Adrenal gland (tissue), 12 donors: ENCODE results near the gene ACTL6A. TPM values are rescaled to one million over a fixed set of nuclear protein-coding genes. Genes with fewer than 3 reads are reported as not detected.
A peak's percentile ranks its signal among the peaks of the same experiment; 100 is the strongest.

Experiments
- DNase-seq, 7 donors: peaks; one replicate each; pipeline ENCODE4 v3.0.0-alpha.2; 2019 to 2020
- H3K27ac ChIP-seq, 5 donors: fragments of 200-600 bp; sonication (generic) in 4 of 5; 1 replicate in 3 of 5; 2 replicates in 2 of 5; pipeline versions ENCODE4 v1.5.1 to v1.8.0; 2016 to 2020; ENCODE audit warnings: mild to moderate bottlenecking in 1 of 5
- H3K27me3 ChIP-seq: fragments of 200-600 bp; 2 replicates; pipeline ENCODE4 v1.8.0; 2021
- H3K36me3 ChIP-seq, 2 donors: fragments of 200-600 bp; replicated peaks in 1 of 2; 1 replicate in 1 of 2; 2 replicates in 1 of 2; pipeline versions ENCODE4 v1.5.1 to v1.8.0; 2018 to 2022
- H3K4me1 ChIP-seq, 2 donors: fragments of 200-600 bp; replicated peaks in 1 of 2; 1 replicate in 1 of 2; 2 replicates in 1 of 2; pipeline versions ENCODE4 v1.5.1 to v1.8.0; 2018 to 2021
- H3K4me3 ChIP-seq, 4 donors: fragments of 200-600 bp; sonication (generic) in 3 of 4; one replicate each; pipeline ENCODE4 v1.5.1; 2016 to 2018
- H3K9me3 ChIP-seq, 3 donors: fragments of 200-600 bp; sonication (generic) in 1 of 3; replicated peaks in 1 of 3; 1 replicate in 2 of 3; 2 replicates in 1 of 3; pipeline versions ENCODE4 v1.5.1 to v1.8.0; 2016 to 2021
- POLR2A ChIP-seq, 2 donors: fragments of 450-650 bp; IDR thresholded peaks; one replicate each; pipeline ENCODE4 v1.6.1; 2017; ENCODE audit warnings: antibody characterized with exemption in 2 of 2, mild to moderate bottlenecking in 2 of 2, moderate library complexity in 1 of 2
- WGBS, 4 donors: extraction: QIAGEN DNeasy Blood & Tissue Kit in 2 of 4; methylation state at CpG; one replicate each; pipeline versions ENCODE4 v1.1.5 to v1.1.7; 2013 to 2017; 5-methylcytosine and 5-hydroxymethylcytosine counted together
- intact Hi-C, 2 donors: fragments of 100-400 bp; cut with DNase I; formaldehyde crosslinking; loops; one replicate each; pipeline versions ENCODE4 v1.14.1 to v1.15.0; 2022 to 2023
- polyA plus RNA-seq, 3 donors: library from polyadenylated mRNA; stranded (reverse); fragments of 200-250 nt in 2 of 3; fragments of 350-450 nt in 1 of 3; fragmentation: Illumina TruSeq in 1 of 3; extraction: RNeasy Lipid Tissue Mini Kit (QIAGEN cat#74804) in 1 of 3; gene quantifications; one replicate each; pipeline ENCODE4 v1.2.3, GENCODE V29; 2013 to 2014
- total RNA-seq, 9 donors: library from RNA; depleted of rRNA in 4 of 9; stranded (reverse); fragments of >200 nt in 4 of 9; fragments of 120-200 nt in 1 of 9; fragmentation: NEBNext Ultra II Directional in 1 of 9; extraction: Animal tissue kit (Norgen Biotek cat#: 25700) in 1 of 9; gene quantifications; one replicate each; pipeline versions ENCODE4 v1.1.0 to v1.2.4, GENCODE V29; 2013 to 2023
- TF ChIP-seq, protein P1 (sequence below), 6 experiments: fragments of 450-650 bp in 4 of 6; fragments of 200-600 bp in 2 of 6; sonication (generic) in 1 of 6; IDR thresholded peaks; 1 replicate in 5 of 6; 2 replicates in 1 of 6; pipeline versions ENCODE4 v1.5.1 to v1.8.0; 2016 to 2021; ENCODE audit warnings: antibody characterized with exemption in 6 of 6, mild to moderate bottlenecking in 2 of 6, moderate library complexity in 1 of 6
- donor health status: healthy with polysubstance abuse.
- donor health status: Bipolar disorder and iron deficiency.
- donor health status: DM: yes; HTN: yes; CAD: no.
- donor health status: DM: no; HTN: no; CAD: no.
- donor health status: DM: no; HTN: no; CAD: no.
- donor health status: DM: yes; HTN: yes; CAD: no.

The ACTL6A gene
- total and polyA plus RNA-seq, 12 donors, result 28.9 to 62.9 (median 44.0) TPM

- no peak for DNase-seq
- Histone ChIP-seq H3K4me3 (no peak overlapping the region), H3K27ac (no peak overlapping the region), H3K27me3 (no peaks in the 10 kb centered on the region), H3K9me3 (no peaks in the 10 kb centered on the region), H3K36me3 (peaks cover 0 to 75% of the 10 kb centered on the region in 2 donors), H3K4me1 (peaks cover 0 to 11% of the 10 kb centered on the region in 2 donors)
- 85 to 95% (median 86%) methylated on average over 4 of the region's 4 CpGs for WGBS, 4 donors
- intact Hi-C loops, result no loop called here
- TF ChIP-seq, protein P1, sequence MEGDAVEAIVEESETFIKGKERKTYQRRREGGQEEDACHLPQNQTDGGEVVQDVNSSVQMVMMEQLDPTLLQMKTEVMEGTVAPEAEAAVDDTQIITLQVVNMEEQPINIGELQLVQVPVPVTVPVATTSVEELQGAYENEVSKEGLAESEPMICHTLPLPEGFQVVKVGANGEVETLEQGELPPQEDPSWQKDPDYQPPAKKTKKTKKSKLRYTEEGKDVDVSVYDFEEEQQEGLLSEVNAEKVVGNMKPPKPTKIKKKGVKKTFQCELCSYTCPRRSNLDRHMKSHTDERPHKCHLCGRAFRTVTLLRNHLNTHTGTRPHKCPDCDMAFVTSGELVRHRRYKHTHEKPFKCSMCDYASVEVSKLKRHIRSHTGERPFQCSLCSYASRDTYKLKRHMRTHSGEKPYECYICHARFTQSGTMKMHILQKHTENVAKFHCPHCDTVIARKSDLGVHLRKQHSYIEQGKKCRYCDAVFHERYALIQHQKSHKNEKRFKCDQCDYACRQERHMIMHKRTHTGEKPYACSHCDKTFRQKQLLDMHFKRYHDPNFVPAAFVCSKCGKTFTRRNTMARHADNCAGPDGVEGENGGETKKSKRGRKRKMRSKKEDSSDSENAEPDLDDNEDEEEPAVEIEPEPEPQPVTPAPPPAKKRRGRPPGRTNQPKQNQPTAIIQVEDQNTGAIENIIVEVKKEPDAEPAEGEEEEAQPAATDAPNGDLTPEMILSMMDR (IDR thresholded peaks at IDR 0.05), result no peak
- TF ChIP-seq POLR2A (IDR thresholded peaks at IDR 0.05), result no peak
These were observed 36.8 kb downstream of the ACTL6A start for GRCh38 chr3:179599531-179599930.

DNA sequence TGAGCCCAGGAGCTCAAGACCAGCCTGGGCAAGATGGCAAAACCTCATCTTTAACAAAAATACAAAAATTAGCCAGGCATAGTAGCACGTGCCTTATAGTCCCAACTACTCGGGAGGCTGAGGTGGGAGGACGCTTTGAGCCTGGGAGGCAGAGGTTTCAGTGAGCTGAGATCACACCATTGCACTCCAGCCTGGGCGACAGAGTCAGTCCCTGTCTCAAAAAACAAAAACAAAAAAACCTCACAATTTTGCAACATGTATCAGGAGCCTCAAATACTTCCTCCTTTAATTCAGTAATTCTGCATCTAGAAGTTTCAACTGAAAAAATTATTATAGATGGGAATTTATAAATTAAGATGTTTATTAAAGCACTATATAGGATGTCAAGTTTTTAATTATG is 40.6 kb downstream of the ACTL6A start:
- H3K4me1 ChIP-seq, result peaks cover 0 to 30% of the 10 kb centered on the region in 2 donors
- H3K4me3 ChIP-seq, result peak overlapping the region in 1 of 4 donors; percentile 79
- no peak for DNase-seq
- TF ChIP-seq POLR2A (IDR thresholded peaks at IDR 0.05), result no peak
- TF ChIP-seq, protein P1 (IDR thresholded peaks at IDR 0.05), result no peak
- H3K27me3 ChIP-seq, result no peaks in the 10 kb centered on the region
- peaks cover 0 to 40% of the 10 kb centered on the region in 2 donors for H3K36me3 ChIP-seq
- no peak overlapping the region for H3K27ac ChIP-seq
- 67 to 80% (median 74%) methylated on average over 4 of the region's 4 CpGs for WGBS, 4 donors
- no peaks in the 10 kb centered on the region for H3K9me3 ChIP-seq
- intact Hi-C loops, result no loop called here

DNA sequence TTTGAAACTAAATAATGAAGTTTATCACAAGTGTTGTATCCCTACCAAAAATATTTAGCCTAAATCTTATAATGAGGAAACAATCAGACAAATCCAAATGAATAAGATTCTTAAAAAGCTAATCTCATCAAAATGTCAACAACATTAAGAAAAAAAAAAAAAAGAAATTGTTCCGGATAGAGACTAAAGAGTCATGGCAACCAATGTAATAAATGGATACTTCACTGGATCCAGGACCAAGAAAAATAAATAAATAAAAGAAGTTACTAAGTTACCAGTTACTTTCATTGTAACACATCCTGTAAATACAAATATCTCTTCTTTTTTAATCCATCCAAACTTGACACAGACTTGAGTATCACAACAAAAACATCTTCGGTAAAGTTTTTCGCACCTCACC is 41.1 kb downstream of the ACTL6A start:
- H3K4me1 ChIP-seq, result peaks cover 0 to 34% of the 10 kb centered on the region in 2 donors
- 0 to 5% (median 2%) methylated on average over 3 of the region's 3 CpGs for WGBS, 4 donors

GRCh38 chr3:179604321-179605078 is 41.8 kb downstream of the ACTL6A start, which contains the start of the genes MRPL47 and NDUFB5:
Gene MRPL47, minus strand, starts transcription at chr3:179604638. Its CDS starts 14 bp downstream, at chr3:179604624.
Gene NDUFB5, plus strand, starts transcription at chr3:179604794. Its CDS starts 22 bp downstream, at chr3:179604816.
- peak; percentile 93 to 98 (median 96) for DNase-seq
- TF ChIP-seq POLR2A (IDR thresholded peaks at IDR 0.05), result peak; percentile 74 to 78
- TF ChIP-seq, protein P1 (IDR thresholded peaks at IDR 0.05), result no peak
- 0 to 1% (median 0%) methylated on average over 27 to 45 of the region's 45 CpGs for WGBS, 4 donors
- H3K36me3 ChIP-seq, result peaks cover 0 to 28% of the 10 kb centered on the region in 2 donors
- intact Hi-C loops, result no loop called here
- peak within 1 kb of the TSS; percentile 74 to 97 (median 84) for H3K27ac ChIP-seq
- H3K27me3 ChIP-seq, result no peaks in the 10 kb centered on the region
- peak within 1 kb of the TSS; percentile 47 to 94 (median 76) for H3K4me3 ChIP-seq
- no peaks in the 10 kb centered on the region for H3K9me3 ChIP-seq
- H3K4me1 ChIP-seq, result peaks cover 0 to 40% of the 10 kb centered on the region in 2 donors

More for the DNA sequence above, 41.1 kb downstream of the ACTL6A start:
- Histone ChIP-seq H3K36me3 (peaks cover 0 to 35% of the 10 kb centered on the region in 2 donors), H3K4me3 (peak overlapping the region in 2 of 4 donors; percentile 73 to 79), H3K27ac (peak overlapping the region in 4 of 5 donors; percentile 74 to 97 (median 88)), H3K9me3 (no peaks in the 10 kb centered on the region), H3K27me3 (no peaks in the 10 kb centered on the region)
- no peak for TF ChIP-seq POLR2A (IDR thresholded peaks at IDR 0.05)
- TF ChIP-seq, protein P1 (IDR thresholded peaks at IDR 0.05), result no peak
- DNase-seq, result no peak
- intact Hi-C loops, result no loop called here
